Thyroid gland (tissue), 4 donors: ENCODE measurements around the gene MXI1. TPM values are rescaled to one million over a fixed set of nuclear protein-coding genes. Genes with fewer than 3 reads are reported as not detected.

Source experiments
- DNase-seq, 2 donors: peaks; one replicate each; pipeline ENCODE4 v3.0.0-alpha.2; 2019
- H3K27ac ChIP-seq, 3 donors: fragments of 200-600 bp; sonication (generic); 1 replicate in 2 of 3; 2 replicates in 1 of 3; pipeline ENCODE4 v1.5.1; 2016 to 2019; ENCODE audit warnings: mild to moderate bottlenecking in 1 of 3, moderate library complexity in 1 of 3
- H3K27me3 ChIP-seq: fragments of 200-600 bp; sonication (generic); one replicate; pipeline ENCODE4 v1.5.1; 2019
- H3K36me3 ChIP-seq, 2 donors: fragments of 200-600 bp; sonication (generic); one replicate each; pipeline ENCODE4 v1.5.1; 2016 to 2019
- H3K4me1 ChIP-seq, 2 donors: fragments of 200-600 bp; sonication (generic); one replicate each; pipeline ENCODE4 v1.5.1; 2017 to 2019
- H3K4me3 ChIP-seq, 3 donors: fragments of 200-600 bp; sonication (generic); replicated peaks in 1 of 3; 1 replicate in 2 of 3; 2 replicates in 1 of 3; pipeline ENCODE4 v1.5.1; 2016; ENCODE audit warnings: mild to moderate bottlenecking in 1 of 3
- H3K9me3 ChIP-seq: fragments of 200-600 bp; sonication (generic); one replicate; pipeline ENCODE4 v1.5.1; 2017
- POLR2A ChIP-seq, 2 donors: fragments of 450-650 bp; IDR thresholded peaks; one replicate each; pipeline ENCODE4 v1.6.1; 2017; ENCODE audit warnings: antibody characterized with exemption in 2 of 2, mild to moderate bottlenecking in 2 of 2, moderate library complexity in 1 of 2
- WGBS, 2 donors: methylation state at CpG; one replicate each; pipeline ENCODE4 v1.1.5; 2017; 5-methylcytosine and 5-hydroxymethylcytosine counted together
- intact Hi-C: fragments of 100-400 bp; cut with DNase I; formaldehyde crosslinking; loops from one replicate; pipeline ENCODE4 v1.15.1; 2023
- total RNA-seq, 4 donors: library from RNA; depleted of rRNA; stranded (reverse); fragments of >200 nt; gene quantifications; one replicate each; pipeline ENCODE4 v1.2.3, GENCODE V29; 2016
- TF ChIP-seq, protein P1 (sequence below), 6 experiments: fragments of 200-600 bp in 3 of 6; fragments of 450-650 bp in 3 of 6; sonication (generic) in 3 of 6; IDR thresholded peaks; one replicate each; pipeline ENCODE4 v1.5.1; 2016 to 2019; ENCODE audit warnings: antibody characterized with exemption in 6 of 6, mild to moderate bottlenecking in 2 of 6, inconsistent platforms in 1 of 6, moderate library complexity in 1 of 6

MXI1 gene
- total RNA-seq, 4 donors from 2014 or later = 51.2 to 136 (median 59.6) TPM

DNA sequence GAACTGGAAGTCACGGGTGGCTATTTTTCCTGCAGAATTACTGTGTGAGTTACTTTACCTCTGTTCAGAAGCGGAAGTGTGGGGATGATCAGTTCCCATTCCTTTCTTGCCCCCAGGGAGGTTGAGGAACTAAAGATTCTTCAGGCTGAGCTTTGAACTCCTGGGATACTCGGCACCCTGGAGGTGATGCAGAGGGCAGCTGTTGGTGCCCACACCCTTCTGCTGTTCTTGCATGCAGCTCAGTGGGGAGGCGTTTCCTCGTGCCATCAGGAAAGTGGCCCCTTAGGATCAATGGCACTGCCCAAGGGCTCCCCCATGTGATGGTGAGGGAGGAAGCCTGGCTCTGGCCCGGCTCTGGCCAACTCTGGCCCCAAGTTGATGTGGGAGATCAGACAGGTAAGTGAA is 44.7 kb upstream of the MXI1 start:
- H3K9me3 ChIP-seq = no peaks in the 10 kb centered on the region
- no peaks in the 10 kb centered on the region for H3K4me1 ChIP-seq
- 40 to 59% methylated on average over 6 of the region's 6 CpGs for WGBS, 2 donors
- no peak for DNase-seq
- H3K27ac ChIP-seq = no peak overlapping the region
- intact Hi-C loops = no loop called here
- H3K4me3 ChIP-seq = no peak overlapping the region
- no peak for TF ChIP-seq POLR2A (IDR thresholded peaks at IDR 0.05)
- TF ChIP-seq, protein P1, sequence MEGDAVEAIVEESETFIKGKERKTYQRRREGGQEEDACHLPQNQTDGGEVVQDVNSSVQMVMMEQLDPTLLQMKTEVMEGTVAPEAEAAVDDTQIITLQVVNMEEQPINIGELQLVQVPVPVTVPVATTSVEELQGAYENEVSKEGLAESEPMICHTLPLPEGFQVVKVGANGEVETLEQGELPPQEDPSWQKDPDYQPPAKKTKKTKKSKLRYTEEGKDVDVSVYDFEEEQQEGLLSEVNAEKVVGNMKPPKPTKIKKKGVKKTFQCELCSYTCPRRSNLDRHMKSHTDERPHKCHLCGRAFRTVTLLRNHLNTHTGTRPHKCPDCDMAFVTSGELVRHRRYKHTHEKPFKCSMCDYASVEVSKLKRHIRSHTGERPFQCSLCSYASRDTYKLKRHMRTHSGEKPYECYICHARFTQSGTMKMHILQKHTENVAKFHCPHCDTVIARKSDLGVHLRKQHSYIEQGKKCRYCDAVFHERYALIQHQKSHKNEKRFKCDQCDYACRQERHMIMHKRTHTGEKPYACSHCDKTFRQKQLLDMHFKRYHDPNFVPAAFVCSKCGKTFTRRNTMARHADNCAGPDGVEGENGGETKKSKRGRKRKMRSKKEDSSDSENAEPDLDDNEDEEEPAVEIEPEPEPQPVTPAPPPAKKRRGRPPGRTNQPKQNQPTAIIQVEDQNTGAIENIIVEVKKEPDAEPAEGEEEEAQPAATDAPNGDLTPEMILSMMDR (IDR thresholded peaks at IDR 0.05) = no peak
- H3K36me3 ChIP-seq = no peaks in the 10 kb centered on the region
- H3K27me3 ChIP-seq = no peaks in the 10 kb centered on the region

DNA sequence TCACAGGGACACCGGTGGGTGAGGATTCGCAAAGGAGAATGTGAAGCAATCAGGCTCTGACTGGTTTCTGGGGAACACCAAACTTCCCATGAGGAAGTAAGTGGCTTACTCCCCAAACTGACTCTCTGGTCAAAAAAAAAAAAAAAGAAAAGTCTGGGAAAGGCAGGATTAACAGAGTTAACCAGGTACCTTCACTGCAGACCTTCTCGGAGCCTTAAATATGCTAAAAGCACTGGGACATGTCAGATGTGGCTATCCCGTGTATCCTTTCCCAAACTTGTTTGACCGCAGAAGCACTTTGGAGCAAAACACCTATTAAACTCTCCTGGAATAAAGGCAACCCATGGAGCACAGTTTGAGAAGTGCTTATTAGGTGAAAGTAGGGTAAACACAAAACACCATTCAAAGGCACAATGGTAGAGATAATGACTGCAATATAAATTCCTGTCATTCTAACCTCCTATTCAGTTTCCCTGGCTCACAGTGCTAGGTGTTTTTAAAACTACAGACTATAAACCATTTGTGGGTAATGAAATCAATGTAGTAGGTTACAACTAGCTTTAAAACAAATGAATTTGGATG is 44.1 kb upstream of the MXI1 start:
- Histone ChIP-seq H3K4me1 (peaks cover 0 to 3% of the 10 kb centered on the region in 2 donors), H3K36me3 (no peaks in the 10 kb centered on the region), H3K27me3 (no peaks in the 10 kb centered on the region), H3K9me3 (no peaks in the 10 kb centered on the region), H3K27ac (no peak overlapping the region), H3K4me3 (no peak overlapping the region)
- DNase-seq = no peak
- WGBS, 2 donors = 74 to 78% methylated on average over 5 of the region's 5 CpGs
- TF ChIP-seq, protein P1 (IDR thresholded peaks at IDR 0.05) = no peak
- no peak for TF ChIP-seq POLR2A (IDR thresholded peaks at IDR 0.05)
- intact Hi-C loops = no loop called here

DNA sequence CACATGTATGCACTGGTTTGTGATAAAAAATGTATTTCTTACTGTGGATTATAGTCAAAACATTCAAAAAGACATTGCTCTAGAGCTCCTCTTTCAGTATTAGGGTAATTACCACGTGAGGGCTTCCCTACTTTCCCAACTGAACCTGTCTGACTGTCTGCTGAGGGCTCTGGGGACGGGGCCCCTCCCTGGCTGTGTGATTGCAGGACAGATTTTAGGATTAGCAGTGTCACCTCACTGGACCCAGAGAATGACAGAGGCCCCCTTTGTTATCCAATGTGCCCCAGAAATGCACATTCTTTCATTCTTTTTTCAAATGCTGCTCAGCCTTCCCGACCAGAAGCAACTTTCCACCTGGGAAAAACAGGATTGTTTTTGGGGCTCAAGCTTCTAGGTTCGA is 43.6 kb upstream of the MXI1 start:
- Histone ChIP-seq H3K36me3 (no peaks in the 10 kb centered on the region), H3K9me3 (no peaks in the 10 kb centered on the region), H3K27ac (no peak overlapping the region), H3K4me1 (peaks cover 5 to 8% of the 10 kb centered on the region in 2 donors), H3K27me3 (no peaks in the 10 kb centered on the region), H3K4me3 (no peak overlapping the region)
- no peak for DNase-seq
- intact Hi-C loops = no loop called here
- TF ChIP-seq, protein P1 (IDR thresholded peaks at IDR 0.05) = no peak
- no peak for TF ChIP-seq POLR2A (IDR thresholded peaks at IDR 0.05)
- 62 to 65% methylated on average over 4 of the region's 4 CpGs for WGBS, 2 donors

DNA sequence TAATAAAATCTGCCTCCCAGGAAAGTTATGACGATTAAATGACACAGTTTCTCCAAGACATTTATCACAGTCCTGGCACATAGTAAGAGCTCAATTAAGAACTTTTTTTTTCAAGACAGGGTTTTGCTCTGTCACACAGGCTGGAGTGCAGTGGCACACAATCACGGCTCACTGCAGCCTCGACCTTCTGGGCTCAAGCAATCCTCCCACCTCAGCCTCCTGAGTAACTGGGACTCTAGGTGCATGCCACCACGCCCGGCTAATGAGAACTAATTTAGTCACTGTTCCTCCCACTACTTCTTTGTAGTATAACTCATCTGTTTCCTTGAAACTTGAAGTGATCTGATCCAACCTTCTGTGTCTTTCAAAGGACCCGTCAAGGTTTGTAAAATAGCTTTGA is 42.2 kb upstream of the MXI1 start:
- intact Hi-C loops = no loop called here
- no peak for TF ChIP-seq POLR2A (IDR thresholded peaks at IDR 0.05)
- TF ChIP-seq, protein P1 (IDR thresholded peaks at IDR 0.05) = no peak
- H3K36me3 ChIP-seq = no peaks in the 10 kb centered on the region
- WGBS, 2 donors = 70 to 89% methylated on average over 6 of the region's 6 CpGs
- no peak for DNase-seq
- H3K4me1 ChIP-seq = peaks cover 7 to 12% of the 10 kb centered on the region in 2 donors
- peaks cover 2% of the 10 kb centered on the region for H3K27me3 ChIP-seq
- no peak overlapping the region for H3K27ac ChIP-seq
- no peak overlapping the region for H3K4me3 ChIP-seq
- H3K9me3 ChIP-seq = no peaks in the 10 kb centered on the region

DNA sequence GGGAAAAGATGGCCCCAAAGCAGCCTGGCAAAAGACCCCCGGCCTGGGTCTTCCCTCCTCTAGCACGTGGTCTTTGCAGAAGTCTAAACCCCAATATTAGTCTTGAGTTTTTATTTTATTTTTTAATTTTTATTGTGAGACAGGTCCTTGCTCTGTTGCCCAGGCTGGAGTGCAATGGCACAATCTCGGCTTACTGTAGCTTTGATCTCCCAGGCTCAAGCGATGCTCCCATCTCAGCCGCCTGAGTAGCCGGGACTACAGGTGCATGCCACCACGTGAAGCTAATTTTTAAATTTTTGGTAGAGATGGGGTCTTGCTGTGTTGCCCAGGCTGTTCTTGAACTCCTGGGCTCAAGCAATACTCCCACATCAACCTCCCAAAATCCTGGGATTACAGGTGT is 40.3 kb upstream of the MXI1 start:
- TF ChIP-seq POLR2A (IDR thresholded peaks at IDR 0.05) = no peak
- TF ChIP-seq, protein P1 (IDR thresholded peaks at IDR 0.05) = no peak
- Histone ChIP-seq H3K4me3 (no peak overlapping the region), H3K9me3 (no peaks in the 10 kb centered on the region), H3K36me3 (no peaks in the 10 kb centered on the region), H3K4me1 (peaks cover 7 to 17% of the 10 kb centered on the region in 2 donors), H3K27me3 (peaks cover 5% of the 10 kb centered on the region), H3K27ac (no peak overlapping the region)
- 91 to 93% methylated on average over 7 of the region's 7 CpGs for WGBS, 2 donors
- intact Hi-C loops = no loop called here
- DNase-seq = no peak
